ENCODE results near the gene PRMT1. TPM values are rescaled to one million over a fixed set of nuclear protein-coding genes. Genes with fewer than 3 reads are reported as not detected.

Gene PRMT1
- total and polyA plus RNA-seq, 9 of the 15 experiments (the other 6 are each of a cell fraction or from before 2014, with no cell fraction given): 13.3 to 464 (median 326) TPM

DNA sequence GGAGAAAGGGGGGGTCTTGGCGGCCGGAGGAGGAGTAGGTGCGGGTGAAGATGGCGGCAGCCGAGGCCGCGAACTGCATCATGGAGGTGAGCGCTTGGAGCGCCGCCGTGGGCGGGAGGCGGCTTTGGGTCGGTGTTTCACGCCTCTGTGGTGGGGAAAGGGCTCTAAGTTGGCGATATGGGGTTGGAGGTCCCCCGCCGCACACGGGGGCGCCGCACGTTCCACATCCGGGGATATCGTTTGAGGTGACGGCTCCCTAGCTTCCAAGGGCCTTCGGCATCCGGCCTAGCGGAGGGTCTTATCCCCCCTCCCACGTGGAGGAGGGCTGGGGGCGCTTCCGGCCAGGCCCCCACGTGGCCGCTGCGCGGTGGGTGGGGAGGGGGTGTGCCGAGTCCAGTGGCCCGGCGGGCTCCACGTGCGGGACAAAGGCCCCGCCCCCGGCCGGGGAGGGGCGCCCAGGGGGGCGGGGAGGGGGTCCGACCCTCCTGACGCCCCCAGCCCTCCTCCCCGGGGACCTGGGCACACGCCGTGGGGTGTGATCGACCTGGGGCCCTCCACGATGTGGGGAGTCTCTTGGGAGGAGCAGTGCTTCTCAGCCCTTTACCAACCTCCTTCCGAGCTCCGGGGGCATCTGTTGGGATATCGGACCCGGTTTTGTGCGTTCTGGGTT, at the start of gene PRMT1 (continued):
- TF ChIP-seq TAF15 (IDR thresholded peaks at IDR 0.05; ENCODE audit: low read depth, low read length) (no peak), GTF2E2 (tag; IDR thresholded peaks at IDR 0.05) (no peak), HNRNPH1 (optimal IDR thresholded peaks at IDR 0.05; ENCODE audit: low read depth, low read length) (peak; percentile 62), SMARCA5 (IDR thresholded peaks at IDR 0.05) (no peak), PTTG1 (tag; IDR thresholded peaks at IDR 0.05; ENCODE audit: low read depth) (no peak), SREBF1 (IDR thresholded peaks at IDR 0.05; ENCODE audit: borderline replicate concordance, low read depth, low read length) (no peak), PHF8 (IDR thresholded peaks at IDR 0.05; ENCODE audit: borderline replicate concordance, low read length) (peak; percentile 94), SRSF1 (IDR thresholded peaks at IDR 0.05; ENCODE audit: low read depth, low read length) (0 out of 2 replicates have a peak, but pooled peaks have one; percentile 72), ERF (CRISPR knock-in tag; IDR thresholded peaks at IDR 0.05) (peak; percentile 91), XRCC5 (IDR thresholded peaks at IDR 0.05; ENCODE audit: low read depth, low read length) (0 out of 2 replicates have a peak, but pooled peaks have one; percentile 9), NCOA4 (IDR thresholded peaks at IDR 0.05; ENCODE audit: partially characterized antibody) (no peak), EHMT2 (IDR thresholded peaks at IDR 0.05) (no peak)
- TF ChIP-seq, protein P1, sequence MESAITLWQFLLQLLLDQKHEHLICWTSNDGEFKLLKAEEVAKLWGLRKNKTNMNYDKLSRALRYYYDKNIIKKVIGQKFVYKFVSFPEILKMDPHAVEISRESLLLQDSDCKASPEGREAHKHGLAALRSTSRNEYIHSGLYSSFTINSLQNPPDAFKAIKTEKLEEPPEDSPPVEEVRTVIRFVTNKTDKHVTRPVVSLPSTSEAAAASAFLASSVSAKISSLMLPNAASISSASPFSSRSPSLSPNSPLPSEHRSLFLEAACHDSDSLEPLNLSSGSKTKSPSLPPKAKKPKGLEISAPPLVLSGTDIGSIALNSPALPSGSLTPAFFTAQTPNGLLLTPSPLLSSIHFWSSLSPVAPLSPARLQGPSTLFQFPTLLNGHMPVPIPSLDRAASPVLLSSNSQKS (CRISPR knock-in tag; IDR thresholded peaks at IDR 0.05): no peak
- TF ChIP-seq, protein P2, sequence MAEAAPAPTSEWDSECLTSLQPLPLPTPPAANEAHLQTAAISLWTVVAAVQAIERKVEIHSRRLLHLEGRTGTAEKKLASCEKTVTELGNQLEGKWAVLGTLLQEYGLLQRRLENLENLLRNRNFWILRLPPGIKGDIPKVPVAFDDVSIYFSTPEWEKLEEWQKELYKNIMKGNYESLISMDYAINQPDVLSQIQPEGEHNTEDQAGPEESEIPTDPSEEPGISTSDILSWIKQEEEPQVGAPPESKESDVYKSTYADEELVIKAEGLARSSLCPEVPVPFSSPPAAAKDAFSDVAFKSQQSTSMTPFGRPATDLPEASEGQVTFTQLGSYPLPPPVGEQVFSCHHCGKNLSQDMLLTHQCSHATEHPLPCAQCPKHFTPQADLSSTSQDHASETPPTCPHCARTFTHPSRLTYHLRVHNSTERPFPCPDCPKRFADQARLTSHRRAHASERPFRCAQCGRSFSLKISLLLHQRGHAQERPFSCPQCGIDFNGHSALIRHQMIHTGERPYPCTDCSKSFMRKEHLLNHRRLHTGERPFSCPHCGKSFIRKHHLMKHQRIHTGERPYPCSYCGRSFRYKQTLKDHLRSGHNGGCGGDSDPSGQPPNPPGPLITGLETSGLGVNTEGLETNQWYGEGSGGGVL (CRISPR knock-in tag; IDR thresholded peaks at IDR 0.05): no peak
- TF ChIP-seq, protein P3, sequence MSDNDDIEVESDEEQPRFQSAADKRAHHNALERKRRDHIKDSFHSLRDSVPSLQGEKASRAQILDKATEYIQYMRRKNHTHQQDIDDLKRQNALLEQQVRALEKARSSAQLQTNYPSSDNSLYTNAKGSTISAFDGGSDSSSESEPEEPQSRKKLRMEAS (CRISPR knock-in tag; IDR thresholded peaks at IDR 0.05): peak; percentile 96
- TF ChIP-seq, protein P4, sequence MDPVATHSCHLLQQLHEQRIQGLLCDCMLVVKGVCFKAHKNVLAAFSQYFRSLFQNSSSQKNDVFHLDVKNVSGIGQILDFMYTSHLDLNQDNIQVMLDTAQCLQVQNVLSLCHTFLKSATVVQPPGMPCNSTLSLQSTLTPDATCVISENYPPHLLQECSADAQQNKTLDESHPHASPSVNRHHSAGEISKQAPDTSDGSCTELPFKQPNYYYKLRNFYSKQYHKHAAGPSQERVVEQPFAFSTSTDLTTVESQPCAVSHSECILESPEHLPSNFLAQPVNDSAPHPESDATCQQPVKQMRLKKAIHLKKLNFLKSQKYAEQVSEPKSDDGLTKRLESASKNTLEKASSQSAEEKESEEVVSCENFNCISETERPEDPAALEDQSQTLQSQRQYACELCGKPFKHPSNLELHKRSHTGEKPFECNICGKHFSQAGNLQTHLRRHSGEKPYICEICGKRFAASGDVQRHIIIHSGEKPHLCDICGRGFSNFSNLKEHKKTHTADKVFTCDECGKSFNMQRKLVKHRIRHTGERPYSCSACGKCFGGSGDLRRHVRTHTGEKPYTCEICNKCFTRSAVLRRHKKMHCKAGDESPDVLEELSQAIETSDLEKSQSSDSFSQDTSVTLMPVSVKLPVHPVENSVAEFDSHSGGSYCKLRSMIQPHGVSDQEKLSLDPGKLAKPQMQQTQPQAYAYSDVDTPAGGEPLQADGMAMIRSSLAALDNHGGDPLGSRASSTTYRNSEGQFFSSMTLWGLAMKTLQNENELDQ (CRISPR knock-in tag; IDR thresholded peaks at IDR 0.05; ENCODE audit: borderline replicate concordance): 0 out of 2 replicates have a peak, but pooled peaks have one; percentile 8
